ENCODE data around the gene RBP2.
A peak's percentile ranks its signal among the peaks of the same experiment; 100 is the strongest.

Gene RBP2

DNA sequence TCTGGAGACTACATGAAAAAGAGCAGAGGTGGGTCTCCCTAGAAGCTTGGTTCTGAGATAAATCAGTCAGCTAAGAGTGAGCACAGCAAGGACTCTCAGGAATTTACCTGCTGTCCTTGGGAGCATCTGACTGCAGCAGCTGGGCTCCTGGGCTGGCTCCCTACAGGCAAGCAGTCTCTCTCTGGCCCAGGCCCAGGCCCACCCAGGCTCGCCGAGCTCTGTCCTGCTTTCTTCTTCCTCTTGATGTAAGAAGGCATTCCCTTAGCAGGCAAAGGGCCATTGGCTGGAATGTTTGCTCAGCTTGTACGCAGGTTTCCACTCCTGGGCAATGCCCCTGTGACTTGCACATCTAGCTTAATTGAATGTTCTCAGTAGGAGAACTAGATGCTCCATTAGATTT lies 4.3 kb upstream of the RBP2 start:
- Histone ChIP-seq H3K4me3 (ENCODE audit: low read length) (no peak overlapping the region), H3K36me3 (ENCODE audit: control insufficient read depth, insufficient read depth, low read length, severe bottlenecking) (no peaks in the 10 kb centered on the region), H3K9ac (ENCODE audit: low read length) (no peak overlapping the region), H3K4me1 (ENCODE audit: control insufficient read depth, insufficient read depth, low read length) (no peaks in the 10 kb centered on the region), H3K27me3 (replicated peaks; ENCODE audit: control insufficient read depth, insufficient read depth, low read length) (no peaks in the 10 kb centered on the region), H3K9me3 (ENCODE audit: control insufficient read depth, low read length) (no peaks in the 10 kb centered on the region)
- DNase-seq (ENCODE audit: low read depth): no peak

- no peak overlapping the region for H3K4me3 ChIP-seq (ENCODE audit: low read length)
- H3K27me3 ChIP-seq (replicated peaks; ENCODE audit: control insufficient read depth, insufficient read depth, low read length): no peaks in the 10 kb centered on the region
- H3K36me3 ChIP-seq (ENCODE audit: control insufficient read depth, insufficient read depth, low read length, severe bottlenecking): no peaks in the 10 kb centered on the region
- no peaks in the 10 kb centered on the region for H3K4me1 ChIP-seq (ENCODE audit: control insufficient read depth, insufficient read depth, low read length)
- DNase-seq (ENCODE audit: low read depth): no peak
- H3K9me3 ChIP-seq (ENCODE audit: control insufficient read depth, low read length): no peaks in the 10 kb centered on the region
- no peak overlapping the region for H3K9ac ChIP-seq (ENCODE audit: low read length)
Observed at GRCh38 chr3:139477710-139478640, 1.7 kb upstream of the RBP2 start.

GRCh38 chr3:139473155-139473771 lies 3.1 kb downstream of the RBP2 start:
- no peak overlapping the region for H3K9ac ChIP-seq (ENCODE audit: low read length)
- DNase-seq (ENCODE audit: low read depth): no peak
- no peaks in the 10 kb centered on the region for H3K36me3 ChIP-seq (ENCODE audit: control insufficient read depth, insufficient read depth, low read length, severe bottlenecking)
- no peaks in the 10 kb centered on the region for H3K27me3 ChIP-seq (replicated peaks; ENCODE audit: control insufficient read depth, insufficient read depth, low read length)
- no peaks in the 10 kb centered on the region for H3K4me1 ChIP-seq (ENCODE audit: control insufficient read depth, insufficient read depth, low read length)
- H3K9me3 ChIP-seq (ENCODE audit: control insufficient read depth, low read length): no peaks in the 10 kb centered on the region
- no peak overlapping the region for H3K4me3 ChIP-seq (ENCODE audit: low read length)

GRCh38 chr3:139472380-139473010 lies 3.8 kb downstream of the RBP2 start:
- no peaks in the 10 kb centered on the region for H3K36me3 ChIP-seq (ENCODE audit: control insufficient read depth, insufficient read depth, low read length, severe bottlenecking)

DNA sequence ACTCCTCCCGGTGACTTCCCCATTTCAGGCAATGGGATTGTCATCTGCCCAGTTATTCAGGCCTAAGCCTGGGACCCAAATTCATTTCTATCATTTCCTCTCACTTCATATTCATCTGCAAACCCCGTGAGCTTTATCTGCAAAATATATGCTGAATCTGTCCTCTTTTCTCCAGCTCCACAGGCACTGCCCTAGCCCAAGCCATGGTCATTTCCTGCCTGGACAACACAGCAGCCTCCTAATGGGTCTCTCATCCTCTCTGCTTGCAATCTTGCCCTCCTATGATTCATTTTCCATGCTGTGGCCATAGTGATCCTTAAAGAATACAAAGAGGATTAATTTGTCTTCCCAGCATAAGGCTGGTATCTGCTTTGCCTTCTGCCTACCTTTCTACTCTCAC lies 6.1 kb downstream of the RBP2 start:
- no peak for DNase-seq (ENCODE audit: low read depth)
- Histone ChIP-seq H3K4me1 (ENCODE audit: control insufficient read depth, insufficient read depth, low read length) (no peaks in the 10 kb centered on the region), H3K9ac (ENCODE audit: low read length) (no peak overlapping the region), H3K36me3 (ENCODE audit: control insufficient read depth, insufficient read depth, low read length, severe bottlenecking) (no peaks in the 10 kb centered on the region), H3K4me3 (ENCODE audit: low read length) (no peak overlapping the region), H3K27me3 (replicated peaks; ENCODE audit: control insufficient read depth, insufficient read depth, low read length) (peaks cover 2% of the 10 kb centered on the region), H3K9me3 (ENCODE audit: control insufficient read depth, low read length) (no peaks in the 10 kb centered on the region)

More at GRCh38 chr3:139472380-139473010, 3.8 kb downstream of the RBP2 start:
- H3K9ac ChIP-seq (ENCODE audit: low read length): no peak overlapping the region
- no peaks in the 10 kb centered on the region for H3K27me3 ChIP-seq (replicated peaks; ENCODE audit: control insufficient read depth, insufficient read depth, low read length)
- H3K9me3 ChIP-seq (ENCODE audit: control insufficient read depth, low read length): no peaks in the 10 kb centered on the region
- H3K4me3 ChIP-seq (ENCODE audit: low read length): no peak overlapping the region
- DNase-seq (ENCODE audit: low read depth): no peak
- H3K4me1 ChIP-seq (ENCODE audit: control insufficient read depth, insufficient read depth, low read length): no peaks in the 10 kb centered on the region

DNA sequence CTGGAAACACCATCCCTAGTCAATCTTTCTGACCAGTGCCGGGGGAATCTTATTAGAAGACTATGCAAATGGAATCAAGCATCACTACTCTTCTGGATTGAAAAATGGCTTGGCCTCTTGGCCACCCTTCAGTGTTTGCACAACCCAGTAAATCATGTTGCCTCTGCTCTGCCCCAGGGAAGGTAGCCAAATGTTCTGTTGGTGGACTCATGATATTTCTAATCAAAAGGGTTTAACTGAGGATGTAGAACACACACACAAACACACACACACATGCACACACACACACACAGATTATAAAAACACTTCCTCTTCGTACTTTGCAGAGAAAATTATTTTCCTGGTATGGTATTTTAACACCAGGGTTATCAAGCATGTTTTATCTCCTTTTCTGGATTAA lies 7.9 kb downstream of the RBP2 start:
- no peak overlapping the region for H3K4me3 ChIP-seq (ENCODE audit: low read length)
- peaks cover 2% of the 10 kb centered on the region for H3K27me3 ChIP-seq (replicated peaks; ENCODE audit: control insufficient read depth, insufficient read depth, low read length)
- no peaks in the 10 kb centered on the region for H3K36me3 ChIP-seq (ENCODE audit: control insufficient read depth, insufficient read depth, low read length, severe bottlenecking)
- H3K4me1 ChIP-seq (ENCODE audit: control insufficient read depth, insufficient read depth, low read length): no peaks in the 10 kb centered on the region
- H3K9ac ChIP-seq (ENCODE audit: low read length): no peak overlapping the region
- H3K9me3 ChIP-seq (ENCODE audit: control insufficient read depth, low read length): no peaks in the 10 kb centered on the region
- peak; percentile 45 for DNase-seq (ENCODE audit: low read depth)

- no peaks in the 10 kb centered on the region for H3K36me3 ChIP-seq (ENCODE audit: control insufficient read depth, insufficient read depth, low read length, severe bottlenecking)
- no peak overlapping the region for H3K9ac ChIP-seq (ENCODE audit: low read length)
- no peak overlapping the region for H3K4me3 ChIP-seq (ENCODE audit: low read length)
- H3K4me1 ChIP-seq (ENCODE audit: control insufficient read depth, insufficient read depth, low read length): no peaks in the 10 kb centered on the region
- peaks cover 2% of the 10 kb centered on the region for H3K27me3 ChIP-seq (replicated peaks; ENCODE audit: control insufficient read depth, insufficient read depth, low read length)
- H3K9me3 ChIP-seq (ENCODE audit: control insufficient read depth, low read length): no peaks in the 10 kb centered on the region
- no peak for DNase-seq (ENCODE audit: low read depth)
Observed at GRCh38 chr3:139466360-139466759, 10.0 kb downstream of the RBP2 start.

- Histone ChIP-seq H3K4me3 (ENCODE audit: low read length) (no peak overlapping the region), H3K9ac (ENCODE audit: low read length) (no peak overlapping the region), H3K9me3 (ENCODE audit: control insufficient read depth, low read length) (no peaks in the 10 kb centered on the region), H3K36me3 (ENCODE audit: control insufficient read depth, insufficient read depth, low read length, severe bottlenecking) (no peaks in the 10 kb centered on the region), H3K27me3 (replicated peaks; ENCODE audit: control insufficient read depth, insufficient read depth, low read length) (peaks cover 2% of the 10 kb centered on the region), H3K4me1 (ENCODE audit: control insufficient read depth, insufficient read depth, low read length) (no peaks in the 10 kb centered on the region)
- no peak for DNase-seq (ENCODE audit: low read depth)
Observed at GRCh38 chr3:139465636-139466035, 10.7 kb downstream of the RBP2 start.

- Histone ChIP-seq H3K4me1 (ENCODE audit: control insufficient read depth, insufficient read depth, low read length) (peaks cover 3% of the 10 kb centered on the region), H3K9me3 (ENCODE audit: control insufficient read depth, low read length) (no peaks in the 10 kb centered on the region), H3K4me3 (ENCODE audit: low read length) (no peak overlapping the region), H3K36me3 (ENCODE audit: control insufficient read depth, insufficient read depth, low read length, severe bottlenecking) (no peaks in the 10 kb centered on the region), H3K27me3 (replicated peaks; ENCODE audit: control insufficient read depth, insufficient read depth, low read length) (peaks cover 2% of the 10 kb centered on the region), H3K9ac (ENCODE audit: low read length) (no peak overlapping the region)
- no peak for DNase-seq (ENCODE audit: low read depth)
Observed at GRCh38 chr3:139463466-139463865, 12.8 kb downstream of the RBP2 start.

DNA sequence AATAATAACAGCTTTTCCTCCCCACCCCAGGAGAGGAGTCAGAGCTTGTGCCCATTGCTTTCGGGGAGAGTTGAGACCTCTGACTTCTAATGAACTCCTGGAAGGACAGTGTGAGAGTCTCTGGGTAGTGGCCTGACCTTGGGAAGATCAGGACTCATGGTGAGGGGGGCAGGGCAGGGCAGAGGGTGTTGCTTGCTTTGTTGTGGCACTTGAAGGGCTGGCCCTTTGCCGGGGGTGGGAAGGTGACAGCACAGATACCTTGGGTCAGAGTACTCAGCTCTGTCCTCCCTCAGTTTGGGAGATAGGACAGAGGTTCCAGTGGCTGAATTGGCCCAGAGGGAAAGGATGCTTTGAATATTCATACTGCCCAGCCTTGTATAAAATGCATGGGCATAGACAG lies 15.8 kb downstream of the RBP2 start:
- Histone ChIP-seq H3K4me3 (ENCODE audit: low read length) (no peak overlapping the region), H3K27me3 (replicated peaks; ENCODE audit: control insufficient read depth, insufficient read depth, low read length) (no peaks in the 10 kb centered on the region), H3K36me3 (ENCODE audit: control insufficient read depth, insufficient read depth, low read length, severe bottlenecking) (no peaks in the 10 kb centered on the region)

DNA sequence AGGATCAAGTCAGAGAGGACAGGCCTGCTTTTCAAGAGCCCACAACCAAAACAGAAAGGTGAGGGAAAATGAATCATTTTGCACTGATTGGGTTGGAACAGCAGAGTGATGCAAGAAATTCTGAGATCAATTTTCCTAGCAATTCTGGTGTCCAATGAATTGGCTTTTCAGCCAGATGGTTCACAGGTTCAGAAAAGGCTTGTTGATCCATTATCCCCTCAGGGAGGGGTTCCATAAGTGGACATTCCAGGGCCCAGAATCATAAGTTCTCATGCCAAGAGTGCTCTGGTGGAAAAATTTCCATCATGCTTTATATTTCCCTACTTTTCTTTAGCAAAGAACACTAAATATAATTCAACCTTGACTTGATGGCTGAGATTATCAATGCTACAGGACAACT lies 16.2 kb downstream of the RBP2 start:
- H3K36me3 ChIP-seq (ENCODE audit: control insufficient read depth, insufficient read depth, low read length, severe bottlenecking): no peaks in the 10 kb centered on the region
- no peaks in the 10 kb centered on the region for H3K9me3 ChIP-seq (ENCODE audit: control insufficient read depth, low read length)
- no peak overlapping the region for H3K4me3 ChIP-seq (ENCODE audit: low read length)
- H3K9ac ChIP-seq (ENCODE audit: low read length): no peak overlapping the region
- H3K27me3 ChIP-seq (replicated peaks; ENCODE audit: control insufficient read depth, insufficient read depth, low read length): no peaks in the 10 kb centered on the region
- peaks cover 3% of the 10 kb centered on the region for H3K4me1 ChIP-seq (ENCODE audit: control insufficient read depth, insufficient read depth, low read length)
- DNase-seq (ENCODE audit: low read depth): peak; percentile 58

More for the DNA sequence above, 15.8 kb downstream of the RBP2 start:
- peaks cover 3% of the 10 kb centered on the region for H3K4me1 ChIP-seq (ENCODE audit: control insufficient read depth, insufficient read depth, low read length)
- H3K9ac ChIP-seq (ENCODE audit: low read length): no peak overlapping the region
- no peak for DNase-seq (ENCODE audit: low read depth)
- H3K9me3 ChIP-seq (ENCODE audit: control insufficient read depth, low read length): no peaks in the 10 kb centered on the region

Data from adipocyte (in vitro differentiated cells).